Fibroblast of the aortic adventitia (primary cell): ENCODE data around the gene TMBIM6. TPM values are rescaled to one million over a fixed set of nuclear protein-coding genes. Genes with fewer than 3 reads are reported as not detected.

ENCODE experiments used
- DNase-seq: peaks from one replicate; pipeline ENCODE4 v3.0.0-alpha.2; 2010; ENCODE audit warnings: low read depth
- H3K4me3 ChIP-seq: 2 replicates; pipeline ENCODE4 v1.5.1; 2011; ENCODE audit warnings: low read depth, mild to moderate bottlenecking, control low read depth, low read length, moderate library complexity
- total RNA-seq: library from RNA; depleted of rRNA; stranded (reverse); fragments of >200 nt; gene quantifications from 2 replicates; pipeline ENCODE4 v1.2.3, GENCODE V29; 2012; ENCODE audit warnings: low replicate concordance
- TF ChIP-seq, protein P1 (sequence below): IDR thresholded peaks from 2 replicates; pipeline ENCODE4 v1.5.1; 2011; ENCODE audit warnings: mild to moderate bottlenecking, low read length, control low read depth, inconsistent platforms; ENCODE audit not compliant: insufficient read depth

Gene TMBIM6, protein sequence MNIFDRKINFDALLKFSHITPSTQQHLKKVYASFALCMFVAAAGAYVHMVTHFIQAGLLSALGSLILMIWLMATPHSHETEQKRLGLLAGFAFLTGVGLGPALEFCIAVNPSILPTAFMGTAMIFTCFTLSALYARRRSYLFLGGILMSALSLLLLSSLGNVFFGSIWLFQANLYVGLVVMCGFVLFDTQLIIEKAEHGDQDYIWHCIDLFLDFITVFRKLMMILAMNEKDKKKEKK
- 238 and 564 TPM in 2 replicates for total RNA-seq

DNA sequence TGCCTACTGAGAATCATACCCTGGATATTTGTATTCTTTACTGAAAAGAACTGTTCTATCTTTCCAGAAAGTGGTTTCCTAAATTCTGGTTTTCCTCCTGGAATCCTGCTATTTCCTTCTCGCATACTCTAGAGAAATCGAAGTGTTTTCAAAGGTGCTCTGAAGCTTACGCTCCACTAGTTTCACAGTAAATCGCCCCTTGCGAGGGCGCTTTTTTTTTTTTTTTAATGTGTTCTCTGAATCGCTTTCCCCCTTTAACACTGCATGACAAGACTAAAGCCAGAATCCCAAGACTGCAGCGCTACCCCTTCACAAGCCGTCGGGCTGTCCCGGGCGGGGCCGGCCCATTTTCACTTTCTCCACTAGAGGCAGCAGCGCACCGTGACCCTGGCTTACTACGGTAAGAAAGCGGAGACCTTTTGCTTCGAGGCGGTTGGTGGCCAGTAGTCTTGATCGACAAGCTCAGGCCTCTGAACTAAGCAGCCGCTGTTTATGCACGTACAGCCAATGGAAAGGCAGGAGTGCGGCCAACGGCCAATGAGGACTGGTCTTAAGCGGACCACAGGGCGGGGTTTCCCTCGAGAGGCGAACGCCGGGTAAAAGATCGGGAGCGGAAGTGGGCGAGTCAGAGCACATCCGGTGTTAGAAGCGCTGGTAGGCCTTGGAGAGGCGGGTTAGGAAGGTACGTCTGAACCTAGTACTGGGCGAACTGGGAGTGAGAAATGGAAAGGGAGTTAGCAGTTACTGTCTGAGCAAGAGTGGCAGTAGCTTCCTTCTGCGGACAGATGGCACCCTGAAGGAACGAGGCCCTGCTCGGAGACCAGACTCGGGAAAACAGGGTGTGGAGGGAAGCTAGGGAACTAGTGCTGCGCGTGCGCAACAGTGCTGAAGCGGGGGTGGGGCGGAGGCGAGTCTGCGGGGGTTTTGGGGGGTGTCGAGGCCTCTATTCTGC is at the start of gene TMBIM6:
TSS of gene TMBIM6 (plus strand) at position 628 of the 952 bp plus-strand sequence. CDS start 10,937 bp downstream, outside the sequence.
- peak within 1 kb of the TSS; percentile 100 for H3K4me3 ChIP-seq
- peak; percentile 100 for DNase-seq
- TF ChIP-seq, protein P1, sequence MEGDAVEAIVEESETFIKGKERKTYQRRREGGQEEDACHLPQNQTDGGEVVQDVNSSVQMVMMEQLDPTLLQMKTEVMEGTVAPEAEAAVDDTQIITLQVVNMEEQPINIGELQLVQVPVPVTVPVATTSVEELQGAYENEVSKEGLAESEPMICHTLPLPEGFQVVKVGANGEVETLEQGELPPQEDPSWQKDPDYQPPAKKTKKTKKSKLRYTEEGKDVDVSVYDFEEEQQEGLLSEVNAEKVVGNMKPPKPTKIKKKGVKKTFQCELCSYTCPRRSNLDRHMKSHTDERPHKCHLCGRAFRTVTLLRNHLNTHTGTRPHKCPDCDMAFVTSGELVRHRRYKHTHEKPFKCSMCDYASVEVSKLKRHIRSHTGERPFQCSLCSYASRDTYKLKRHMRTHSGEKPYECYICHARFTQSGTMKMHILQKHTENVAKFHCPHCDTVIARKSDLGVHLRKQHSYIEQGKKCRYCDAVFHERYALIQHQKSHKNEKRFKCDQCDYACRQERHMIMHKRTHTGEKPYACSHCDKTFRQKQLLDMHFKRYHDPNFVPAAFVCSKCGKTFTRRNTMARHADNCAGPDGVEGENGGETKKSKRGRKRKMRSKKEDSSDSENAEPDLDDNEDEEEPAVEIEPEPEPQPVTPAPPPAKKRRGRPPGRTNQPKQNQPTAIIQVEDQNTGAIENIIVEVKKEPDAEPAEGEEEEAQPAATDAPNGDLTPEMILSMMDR: peak; percentile 96

DNA sequence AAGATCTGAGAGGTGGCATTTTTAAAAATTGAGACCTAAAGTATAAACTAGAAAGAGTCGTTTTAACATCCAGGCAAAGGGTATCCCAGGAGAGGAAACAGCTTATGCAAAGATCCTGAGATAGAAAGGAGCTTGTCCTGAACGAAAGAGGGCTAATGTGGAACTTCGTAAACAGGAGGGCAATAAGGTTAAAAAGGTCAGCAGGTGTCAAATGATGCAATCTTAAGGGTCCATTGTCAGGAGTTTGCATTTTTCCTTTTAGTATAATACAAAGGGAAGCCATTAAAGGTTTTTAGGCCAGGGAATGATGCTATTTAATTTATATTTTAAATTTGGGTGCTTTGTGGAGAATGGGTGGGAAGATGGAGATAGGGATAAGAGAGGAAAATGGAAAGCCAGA is 48.5 kb upstream of the TMBIM6 start:
- H3K4me3 ChIP-seq: no peak overlapping the region
- no peak for DNase-seq
- TF ChIP-seq, protein P1: no peak

DNA sequence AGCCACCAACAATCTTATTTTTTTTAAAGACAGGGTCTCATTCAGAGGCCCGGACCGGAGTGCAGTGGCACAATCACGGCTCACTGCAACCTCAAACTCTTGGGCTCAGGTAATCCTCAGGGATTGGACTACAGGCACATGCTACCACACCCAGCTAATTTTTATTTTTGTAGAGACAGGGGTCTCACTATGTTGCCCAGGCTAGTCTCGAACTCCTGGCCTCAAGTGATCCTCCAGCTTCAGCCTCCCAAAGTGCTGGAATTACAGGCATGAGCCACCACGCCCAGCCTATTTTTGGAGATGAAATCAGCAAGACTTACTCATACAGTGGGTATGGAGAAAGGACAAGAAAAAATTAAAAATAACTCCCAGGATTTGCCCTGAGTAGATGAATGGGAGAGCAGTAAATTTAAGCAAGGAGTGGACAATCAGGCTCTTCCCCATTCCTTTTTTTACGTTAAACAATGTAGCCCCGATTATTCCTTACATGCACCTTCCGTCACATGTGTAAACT is 47.4 kb upstream of the TMBIM6 start:
- H3K4me3 ChIP-seq: no peak overlapping the region
- DNase-seq: peak; percentile 59
- TF ChIP-seq, protein P1: no peak

DNA sequence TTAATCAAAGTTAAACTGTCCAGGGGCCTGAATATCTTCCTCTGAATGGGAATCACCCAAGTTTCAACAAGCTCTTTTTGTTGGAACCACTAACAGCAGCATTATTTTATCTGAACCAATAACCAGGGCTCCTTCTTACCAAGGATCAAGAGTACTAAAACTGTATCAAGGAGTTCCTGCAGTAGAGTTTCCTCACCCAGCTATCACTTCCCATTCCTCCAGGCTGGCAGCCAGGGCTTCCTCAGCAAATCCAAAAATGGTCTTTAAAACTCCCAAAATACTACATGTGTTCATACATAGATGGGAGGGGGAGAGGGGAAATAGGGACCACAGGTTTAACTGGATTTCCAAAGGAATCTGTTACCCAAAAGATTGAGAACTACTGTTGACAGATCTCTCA is 44.6 kb upstream of the TMBIM6 start:
- H3K4me3 ChIP-seq: no peak overlapping the region
- TF ChIP-seq, protein P1: no peak
- no peak for DNase-seq

DNA sequence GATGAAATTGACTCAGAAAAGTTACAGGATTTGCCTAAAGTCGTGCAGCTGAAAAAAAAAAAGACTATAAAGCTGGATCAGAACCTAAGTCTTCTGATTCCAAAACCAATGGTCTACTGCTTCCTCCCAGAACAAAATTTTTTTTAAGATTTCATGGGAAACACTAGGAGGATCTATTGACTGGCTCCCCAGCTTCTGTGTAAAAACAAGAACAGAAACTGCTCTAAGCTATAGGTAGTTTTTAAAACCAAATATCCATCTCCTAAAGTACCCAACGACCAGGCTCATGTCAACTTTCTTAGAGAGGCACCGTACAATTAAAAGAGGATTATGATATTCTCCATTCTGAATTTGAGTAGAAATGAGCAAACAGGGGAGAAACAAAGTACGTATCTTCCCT is 43.5 kb upstream of the TMBIM6 start:
- no peak overlapping the region for H3K4me3 ChIP-seq
- TF ChIP-seq, protein P1: no peak
- no peak for DNase-seq

DNA sequence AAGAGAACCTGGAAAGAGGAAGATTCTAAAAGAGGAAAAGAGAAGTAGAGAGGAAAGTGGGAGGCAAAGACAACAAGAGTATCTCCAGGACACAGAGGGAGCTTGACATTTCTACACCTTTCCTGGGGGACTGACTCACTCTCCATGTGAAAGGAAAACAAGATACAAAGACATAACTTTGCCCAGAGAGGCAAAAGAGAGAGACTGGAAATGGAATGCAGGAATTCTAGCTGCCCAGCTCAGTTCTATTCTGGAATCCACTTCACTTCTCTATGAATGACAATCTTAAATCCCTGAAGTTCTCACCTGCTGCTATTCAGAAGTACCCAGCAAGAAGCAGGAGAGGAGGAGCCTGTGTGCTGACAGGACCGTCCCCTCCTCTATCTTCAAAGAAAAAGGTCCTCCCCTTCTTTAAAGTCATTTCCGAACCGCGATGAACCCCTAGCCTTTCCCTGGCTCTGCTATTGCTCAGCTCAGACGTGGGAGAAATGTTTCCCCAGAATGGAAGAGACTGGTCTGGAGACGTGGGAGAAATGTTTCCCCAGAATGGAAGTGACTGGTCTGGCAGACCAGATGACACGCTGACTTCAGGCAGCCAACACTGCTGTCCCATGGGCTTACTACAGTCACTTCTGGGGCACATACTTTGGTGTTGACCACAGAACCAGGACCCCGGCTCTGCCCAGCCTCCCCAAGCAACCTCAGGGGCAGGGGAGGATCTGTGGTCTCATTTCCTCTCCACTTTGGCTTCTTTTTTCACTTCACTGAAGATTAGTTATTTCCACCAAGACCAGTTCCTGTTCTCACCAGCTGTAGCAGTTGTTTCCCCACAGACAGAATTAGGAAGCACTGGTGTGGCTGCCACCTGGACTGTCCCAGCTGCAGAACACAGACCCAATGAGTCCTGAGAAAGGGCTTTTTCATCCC is 42.5 kb upstream of the TMBIM6 start:
- TF ChIP-seq, protein P1: no peak
- DNase-seq: peak; percentile 58
- no peak overlapping the region for H3K4me3 ChIP-seq
